Suprapubic skin (tissue), 4 donors: Measurements from ENCODE around the gene PLA2R1.

ENCODE experiments used
- EP300 ChIP-seq: sonication (generic); formaldehyde crosslinking; IDR thresholded peaks from one replicate; pipeline ENCODE4 v1.6.1; 2017; ENCODE audit warnings: antibody characterized with exemption
- POLR2A ChIP-seq, 2 donors: fragments of 450-650 bp; IDR thresholded peaks; one replicate each; pipeline ENCODE4 v1.6.1; 2017; ENCODE audit warnings: antibody characterized with exemption in 2 of 2, mild to moderate bottlenecking in 2 of 2, moderate library complexity in 2 of 2
- POLR2AphosphoS5 ChIP-seq, 3 donors: sonication (generic); formaldehyde crosslinking; IDR thresholded peaks; one replicate each; pipeline ENCODE4 v1.6.1; 2017; ENCODE audit warnings: antibody characterized with exemption in 3 of 3
- TF ChIP-seq, protein P1 (sequence below), 2 donors: fragments of 200-600 bp in 1 of 2; fragments of 450-650 bp in 1 of 2; sonication (generic) in 1 of 2; IDR thresholded peaks; one replicate each; pipeline ENCODE4 v1.5.1; 2016 to 2019; ENCODE audit warnings: antibody characterized with exemption in 2 of 2, mild to moderate bottlenecking in 1 of 2, moderate library complexity in 1 of 2

- TF ChIP-seq POLR2AphosphoS5 (IDR thresholded peaks at IDR 0.05) (no peak), POLR2A (IDR thresholded peaks at IDR 0.05) (no peak), EP300 (no peak)
- TF ChIP-seq, protein P1, sequence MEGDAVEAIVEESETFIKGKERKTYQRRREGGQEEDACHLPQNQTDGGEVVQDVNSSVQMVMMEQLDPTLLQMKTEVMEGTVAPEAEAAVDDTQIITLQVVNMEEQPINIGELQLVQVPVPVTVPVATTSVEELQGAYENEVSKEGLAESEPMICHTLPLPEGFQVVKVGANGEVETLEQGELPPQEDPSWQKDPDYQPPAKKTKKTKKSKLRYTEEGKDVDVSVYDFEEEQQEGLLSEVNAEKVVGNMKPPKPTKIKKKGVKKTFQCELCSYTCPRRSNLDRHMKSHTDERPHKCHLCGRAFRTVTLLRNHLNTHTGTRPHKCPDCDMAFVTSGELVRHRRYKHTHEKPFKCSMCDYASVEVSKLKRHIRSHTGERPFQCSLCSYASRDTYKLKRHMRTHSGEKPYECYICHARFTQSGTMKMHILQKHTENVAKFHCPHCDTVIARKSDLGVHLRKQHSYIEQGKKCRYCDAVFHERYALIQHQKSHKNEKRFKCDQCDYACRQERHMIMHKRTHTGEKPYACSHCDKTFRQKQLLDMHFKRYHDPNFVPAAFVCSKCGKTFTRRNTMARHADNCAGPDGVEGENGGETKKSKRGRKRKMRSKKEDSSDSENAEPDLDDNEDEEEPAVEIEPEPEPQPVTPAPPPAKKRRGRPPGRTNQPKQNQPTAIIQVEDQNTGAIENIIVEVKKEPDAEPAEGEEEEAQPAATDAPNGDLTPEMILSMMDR (IDR thresholded peaks at IDR 0.05), result no peak
These were observed 6.5 kb upstream of the PLA2R1 start for GRCh38 chr2:160068906-160069305.
